NB4 (cell line): ENCODE measurements around the gene RAC2.

Experiments
- CTCF ChIP-seq: IDR thresholded peaks from one replicate; pipeline ENCODE4 v1.5.1; 2012; ENCODE audit warnings: low read depth, low read length
- MYC ChIP-seq: IDR thresholded peaks from 2 replicates; pipeline ENCODE4 v1.6.1; 2011; ENCODE audit warnings: low read depth, low read length

GRCh38 chr22:37208401-37209139 is 35.5 kb downstream of the RAC2 start:
- no peak for TF ChIP-seq MYC
- TF ChIP-seq CTCF, result no peak
